IPS-NIHi7 (cell line): ENCODE measurements around the gene MGAT4C.

Experiments used
- DNase-seq: peaks from one replicate; pipeline ENCODE4 v3.0.0; 2012; ENCODE audit warnings: mixed read lengths; ENCODE audit errors: extremely low spot score

MGAT4C gene

DNA sequence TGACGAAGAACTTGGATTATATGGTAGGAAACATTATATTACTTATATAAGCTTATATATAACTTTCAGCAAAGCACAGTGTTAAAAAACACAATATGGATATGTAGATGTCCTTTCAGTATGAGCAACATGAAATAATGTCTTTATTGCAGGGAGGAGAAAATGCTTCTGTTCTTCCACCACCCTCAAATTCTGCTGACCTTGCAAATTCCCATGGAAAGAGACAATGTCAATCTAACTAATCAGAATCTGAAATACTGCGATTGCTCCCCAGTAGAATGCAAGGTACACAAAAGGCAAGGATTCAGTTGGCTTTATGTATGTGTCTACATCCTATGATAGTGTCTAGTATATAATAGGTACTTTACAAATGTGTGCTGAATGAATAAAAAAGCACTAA lies 26.4 kb downstream of the MGAT4C start:
- no peak for DNase-seq

DNA sequence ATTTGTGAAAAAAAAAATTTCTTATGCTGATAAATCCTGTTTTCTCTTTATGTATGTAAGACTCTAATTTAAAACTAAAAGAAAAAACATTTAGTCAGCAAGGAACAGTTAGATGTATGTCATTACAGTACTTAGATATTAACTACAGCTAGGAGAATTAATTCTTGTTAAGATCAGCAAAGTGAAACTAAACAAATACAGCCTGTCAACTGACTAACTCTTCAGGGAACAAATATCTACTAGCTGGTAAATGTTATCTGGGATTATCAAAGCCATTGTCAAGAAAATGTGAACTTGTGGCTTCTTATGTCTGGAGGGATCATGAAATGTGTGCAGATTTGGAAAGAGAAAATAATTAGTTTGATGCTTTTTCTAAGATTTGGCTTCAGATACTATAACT lies 27.5 kb downstream of the MGAT4C start:
- no peak for DNase-seq

DNA sequence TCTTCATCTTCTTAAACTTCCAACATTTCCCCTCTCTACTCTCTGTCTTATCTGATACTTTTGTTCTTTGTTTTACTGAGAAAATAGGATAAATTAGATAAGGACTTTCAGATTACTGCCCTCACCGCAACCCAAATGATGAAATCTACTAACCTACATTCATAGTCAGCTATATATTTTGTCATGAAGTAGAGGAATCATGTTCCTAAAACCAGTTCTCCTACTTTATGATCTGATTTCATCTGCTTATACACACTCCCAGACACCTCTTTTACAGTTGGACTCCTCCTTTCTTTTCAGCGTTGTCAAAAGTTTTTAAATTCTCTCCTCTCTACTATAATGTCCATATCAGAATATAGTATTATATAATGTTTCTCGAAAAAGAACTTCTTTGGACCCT lies 29.7 kb downstream of the MGAT4C start:
- DNase-seq: no peak

GRCh38 chr12:86216591-86216990 lies 39.6 kb downstream of the MGAT4C start:
- no peak for DNase-seq

- DNase-seq: no peak
Observed at GRCh38 chr12:86213012-86213411, 43.2 kb downstream of the MGAT4C start.

DNA sequence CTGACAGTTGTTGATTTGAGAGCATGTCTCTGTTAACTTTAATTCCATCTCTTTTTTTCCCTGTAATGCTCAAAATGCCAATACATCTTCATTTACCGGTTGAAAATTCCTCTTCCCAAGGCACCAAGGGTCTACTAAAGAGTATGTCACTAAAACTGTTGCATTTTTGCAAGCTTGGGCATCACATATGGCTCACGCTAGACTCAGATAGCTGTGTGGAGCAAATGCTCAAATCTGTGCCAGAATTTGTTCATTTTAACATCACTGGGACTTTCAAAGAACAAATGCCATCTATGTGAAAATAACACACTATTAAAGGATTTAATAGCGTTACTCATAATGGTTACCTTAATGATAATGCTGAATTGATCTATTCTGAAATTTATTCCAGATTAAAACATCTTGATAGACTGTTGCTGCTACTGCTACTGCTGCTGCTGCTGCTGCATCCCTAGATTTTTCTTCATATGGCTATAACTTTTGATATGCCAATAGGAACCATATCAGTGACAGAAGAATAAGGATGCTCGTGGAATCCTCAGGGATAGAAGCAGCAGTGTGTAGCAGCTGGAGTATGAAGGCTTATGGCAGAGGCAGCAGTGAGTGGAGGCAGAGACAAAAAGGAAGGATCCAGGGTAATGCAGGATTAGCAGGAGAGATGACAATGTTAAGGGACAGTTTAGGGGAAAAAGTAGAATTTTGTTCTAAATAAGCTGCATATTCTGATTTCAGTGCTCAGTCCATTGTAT lies 57.3 kb downstream of the MGAT4C start:
- no peak for DNase-seq

GRCh38 chr12:86196465-86196864 lies 59.7 kb downstream of the MGAT4C start:
- DNase-seq: no peak

DNA sequence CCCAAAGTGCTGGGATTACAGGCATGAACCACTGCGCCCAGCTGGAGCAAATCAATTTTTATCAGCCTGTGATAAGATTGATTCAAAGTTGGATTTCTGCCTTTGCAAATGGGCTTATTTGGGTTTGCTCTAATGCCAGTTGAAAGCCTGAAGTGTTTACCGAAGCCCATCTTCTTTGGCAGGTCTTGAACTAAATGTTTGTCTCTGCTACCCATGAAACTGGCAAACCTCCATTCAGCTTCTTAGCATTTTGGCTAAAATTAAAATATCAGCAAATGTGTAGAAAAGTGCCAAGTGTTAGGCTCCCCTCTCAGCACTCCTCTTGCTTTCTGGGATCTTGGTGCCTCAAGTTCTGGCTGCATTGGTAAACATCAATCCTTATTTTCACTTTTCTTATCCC lies 61.5 kb downstream of the MGAT4C start:
- no peak for DNase-seq

- no peak for DNase-seq
Observed at GRCh38 chr12:86193931-86194330, 62.3 kb downstream of the MGAT4C start.

GRCh38 chr12:86188226-86188625 lies 68.0 kb downstream of the MGAT4C start:
- DNase-seq: no peak

- DNase-seq: peak; percentile 24
Observed at GRCh38 chr12:86186449-86186848, 69.7 kb downstream of the MGAT4C start.

- DNase-seq: no peak
Observed at GRCh38 chr12:86179855-86180254, 76.3 kb downstream of the MGAT4C start.

GRCh38 chr12:86174188-86174587 lies 82.0 kb downstream of the MGAT4C start:
- no peak for DNase-seq

DNA sequence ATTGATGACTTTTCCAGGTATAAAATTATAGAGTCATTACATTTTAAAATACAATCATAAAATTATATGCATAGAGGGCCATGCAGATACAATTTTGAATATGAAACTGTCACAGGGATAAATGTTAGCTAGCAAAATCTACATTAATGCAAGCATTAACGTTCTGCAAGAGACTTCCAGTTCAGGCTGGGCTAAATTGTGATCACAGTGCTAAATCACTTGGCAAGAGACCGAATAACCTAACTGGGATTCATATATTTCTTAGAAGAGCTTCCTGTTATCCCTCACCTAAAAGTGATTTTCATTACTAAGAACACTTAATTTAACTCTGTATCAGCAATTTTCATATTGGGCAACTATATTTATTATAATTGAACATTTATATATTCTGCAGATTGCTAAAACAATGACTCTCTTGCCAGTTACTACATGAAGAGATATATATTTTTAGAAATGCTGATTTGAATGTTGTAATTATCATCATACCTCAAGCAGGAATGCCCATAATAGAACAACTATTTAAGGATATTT lies 83.2 kb downstream of the MGAT4C start:
- no peak for DNase-seq

- no peak for DNase-seq
Observed at GRCh38 chr12:86170051-86170450, 86.1 kb downstream of the MGAT4C start.

DNA sequence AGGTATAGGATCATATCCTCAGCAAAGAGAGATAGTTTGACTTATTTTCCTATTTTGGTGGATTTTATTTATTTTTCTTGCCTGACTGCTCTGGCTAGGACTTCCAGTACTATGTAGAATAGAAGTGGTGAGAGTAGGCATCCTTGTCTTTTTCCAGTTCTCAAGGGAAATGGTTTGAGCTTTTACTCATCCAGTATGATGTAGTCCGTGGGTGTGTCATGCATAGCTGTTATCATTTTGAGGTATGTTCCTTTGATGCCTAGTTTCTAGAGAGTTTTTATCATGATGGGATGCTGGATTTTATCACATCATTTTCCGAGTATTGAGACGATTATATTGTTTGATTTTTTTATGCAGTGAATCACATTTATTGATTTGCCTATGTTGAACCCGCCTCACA lies 97.2 kb downstream of the MGAT4C start:
- no peak for DNase-seq

DNA sequence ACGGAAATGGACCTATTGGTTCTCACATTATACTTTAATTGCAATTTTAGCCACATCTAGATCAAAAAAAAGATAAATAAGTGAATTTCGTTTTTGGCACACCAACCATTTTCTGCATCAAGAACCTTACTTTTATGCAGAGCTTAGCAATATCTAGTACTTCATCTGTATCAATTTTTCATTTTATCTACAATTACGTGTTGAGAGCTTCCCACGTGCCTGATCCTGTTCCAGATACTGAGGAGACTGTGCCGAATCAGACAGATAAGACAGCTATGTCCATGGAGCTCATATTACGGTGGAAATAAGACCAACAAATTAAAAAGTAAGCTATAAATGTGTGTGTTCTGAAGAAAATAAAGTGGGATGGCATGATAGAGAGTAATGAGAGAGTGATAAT lies 101.6 kb downstream of the MGAT4C start:
- no peak for DNase-seq

GRCh38 chr12:86148612-86149011 lies 107.6 kb downstream of the MGAT4C start:
- DNase-seq: no peak

GRCh38 chr12:86148071-86148470 lies 108.1 kb downstream of the MGAT4C start:
- no peak for DNase-seq

- DNase-seq: no peak
Observed at GRCh38 chr12:86145156-86145555, 111.0 kb downstream of the MGAT4C start.

GRCh38 chr12:86143162-86143561 lies 113.0 kb downstream of the MGAT4C start:
- DNase-seq: no peak

GRCh38 chr12:86139671-86140070 lies 116.5 kb downstream of the MGAT4C start:
- no peak for DNase-seq

DNA sequence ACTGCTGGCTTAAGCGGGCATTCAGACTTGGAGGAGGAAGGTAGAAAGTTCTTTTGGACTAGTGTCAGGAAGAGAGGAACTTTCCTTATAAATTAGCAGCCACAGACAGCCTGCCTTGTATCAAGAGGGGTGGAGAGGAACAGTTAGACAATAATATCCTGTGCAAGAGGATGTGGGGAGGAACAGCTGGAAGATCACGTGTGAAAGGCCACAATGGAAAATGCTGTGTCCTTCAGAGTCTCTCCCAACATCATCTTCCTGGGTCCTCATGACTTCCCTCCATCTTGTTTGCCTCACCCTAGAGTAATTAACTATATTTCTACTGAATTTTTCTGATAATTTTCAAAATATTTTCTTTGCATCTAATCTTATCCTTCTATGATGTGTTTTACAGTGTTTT lies 117.4 kb downstream of the MGAT4C start:
- no peak for DNase-seq

GRCh38 chr12:86137936-86138335 lies 118.3 kb downstream of the MGAT4C start:
- DNase-seq: no peak
